Endothelial cell of umbilical vein (primary cell): ENCODE data around the gene RASSF5.

ENCODE experiments used
- POLR2A ChIP-seq: IDR thresholded peaks from 2 replicates; pipeline ENCODE4 v1.6.1; 2012; ENCODE audit warnings: low read depth, mild to moderate bottlenecking, control low read depth, low read length
- POLR2AphosphoS5 ChIP-seq: IDR thresholded peaks from 2 replicates; pipeline ENCODE4 v1.6.1; 2012; ENCODE audit warnings: low read depth, mild to moderate bottlenecking, control low read depth, low read length, moderate library complexity; ENCODE audit not compliant: insufficient read depth
- TF ChIP-seq, protein P1 (sequence below), 2 donors: IDR thresholded peaks; 1 replicate in 1 of 2; 2 replicates in 1 of 2; pipeline ENCODE4 v1.5.1; 2011; ENCODE audit warnings: low read length in 2 of 2, mild to moderate bottlenecking in 2 of 2, moderate library complexity in 2 of 2, control low read depth in 1 of 2, inconsistent platforms in 1 of 2, low read depth in 1 of 2; ENCODE audit not compliant: insufficient read depth in 1 of 2; ENCODE audit errors: extremely low read depth in 1 of 2

DNA sequence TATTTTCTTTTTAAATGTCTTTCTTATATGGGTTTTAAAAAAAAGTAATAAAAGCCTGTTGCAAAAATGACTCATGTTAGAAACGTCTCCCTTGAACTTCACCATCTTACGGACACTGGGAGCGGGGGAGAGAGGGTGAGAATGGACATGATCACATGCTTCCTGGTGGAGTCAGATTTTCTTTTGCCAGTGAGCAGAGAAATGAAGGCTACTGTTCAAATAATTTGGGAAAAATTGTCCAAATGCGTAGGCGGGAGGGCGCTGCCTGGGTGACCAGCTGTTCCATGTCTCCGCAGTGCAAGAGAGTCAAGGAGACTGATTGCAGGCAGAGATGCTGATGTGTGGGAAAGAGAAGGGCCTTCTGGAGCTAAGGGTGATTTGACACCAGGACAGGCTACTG, 81.9 kb downstream of the RASSF5 start:
- TF ChIP-seq POLR2A (no peak), POLR2AphosphoS5 (no peak)
- TF ChIP-seq, protein P1, sequence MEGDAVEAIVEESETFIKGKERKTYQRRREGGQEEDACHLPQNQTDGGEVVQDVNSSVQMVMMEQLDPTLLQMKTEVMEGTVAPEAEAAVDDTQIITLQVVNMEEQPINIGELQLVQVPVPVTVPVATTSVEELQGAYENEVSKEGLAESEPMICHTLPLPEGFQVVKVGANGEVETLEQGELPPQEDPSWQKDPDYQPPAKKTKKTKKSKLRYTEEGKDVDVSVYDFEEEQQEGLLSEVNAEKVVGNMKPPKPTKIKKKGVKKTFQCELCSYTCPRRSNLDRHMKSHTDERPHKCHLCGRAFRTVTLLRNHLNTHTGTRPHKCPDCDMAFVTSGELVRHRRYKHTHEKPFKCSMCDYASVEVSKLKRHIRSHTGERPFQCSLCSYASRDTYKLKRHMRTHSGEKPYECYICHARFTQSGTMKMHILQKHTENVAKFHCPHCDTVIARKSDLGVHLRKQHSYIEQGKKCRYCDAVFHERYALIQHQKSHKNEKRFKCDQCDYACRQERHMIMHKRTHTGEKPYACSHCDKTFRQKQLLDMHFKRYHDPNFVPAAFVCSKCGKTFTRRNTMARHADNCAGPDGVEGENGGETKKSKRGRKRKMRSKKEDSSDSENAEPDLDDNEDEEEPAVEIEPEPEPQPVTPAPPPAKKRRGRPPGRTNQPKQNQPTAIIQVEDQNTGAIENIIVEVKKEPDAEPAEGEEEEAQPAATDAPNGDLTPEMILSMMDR (IDR thresholded peaks at IDR 0.05; ENCODE audit: extremely low read depth in 1 of 2, insufficient read depth in 1 of 2, low read depth in 1 of 2, low read length in 2 of 2): no peak
